AG08395 (cell line): ENCODE results near the gene RMI2.
"Not testable (repeated sequence)": the region's sequence is repeated elsewhere in the genome, so short reads cannot be mapped to it uniquely, and the experiment has no call there.

Experiments used
- DNase-seq: peaks from one replicate; pipeline ENCODE4 v3.0.0; 2012; ENCODE audit warnings: mixed read lengths, low spot score

Gene RMI2

DNA sequence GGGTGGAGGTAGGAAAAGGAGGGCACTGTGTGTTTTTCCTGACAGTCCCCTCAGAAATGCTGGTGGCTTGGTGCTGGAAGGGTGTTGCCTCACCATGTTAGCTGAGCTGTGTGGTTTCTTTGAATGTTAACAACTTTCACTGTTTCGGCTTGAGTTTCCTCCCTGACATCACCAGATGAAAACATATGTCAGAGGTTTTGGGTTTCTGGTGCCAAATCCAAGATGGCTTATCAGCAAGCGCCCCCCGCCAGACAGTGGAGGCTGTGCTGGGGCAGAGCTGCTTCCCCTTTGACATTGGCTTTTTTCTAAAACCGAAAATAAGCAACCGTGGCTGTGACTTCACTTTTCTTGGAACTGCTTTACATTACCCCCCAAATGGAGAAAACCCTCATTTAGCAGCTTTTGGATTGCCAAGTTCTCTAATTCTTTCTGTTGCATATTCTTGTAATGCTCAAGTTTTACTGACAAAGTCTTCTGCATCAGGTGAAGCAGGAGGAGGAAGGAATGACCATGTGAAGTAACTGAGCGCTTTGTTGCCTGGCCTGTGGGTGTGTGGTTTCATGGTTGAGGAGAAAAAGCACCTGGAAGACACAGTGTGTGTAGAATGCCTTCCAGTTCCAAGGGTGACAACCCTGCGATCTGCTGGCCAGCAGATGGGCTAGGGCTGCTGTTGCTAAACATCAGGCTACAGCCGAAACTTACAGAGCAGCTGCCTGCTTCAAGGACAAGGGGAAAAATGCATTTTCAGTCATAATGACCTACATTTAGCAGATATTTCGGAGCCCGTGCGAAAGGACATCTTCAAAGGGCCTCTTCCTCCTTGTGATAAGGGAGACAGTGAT lies 9.7 kb downstream of the RMI2 start:
- DNase-seq: no peak

DNA sequence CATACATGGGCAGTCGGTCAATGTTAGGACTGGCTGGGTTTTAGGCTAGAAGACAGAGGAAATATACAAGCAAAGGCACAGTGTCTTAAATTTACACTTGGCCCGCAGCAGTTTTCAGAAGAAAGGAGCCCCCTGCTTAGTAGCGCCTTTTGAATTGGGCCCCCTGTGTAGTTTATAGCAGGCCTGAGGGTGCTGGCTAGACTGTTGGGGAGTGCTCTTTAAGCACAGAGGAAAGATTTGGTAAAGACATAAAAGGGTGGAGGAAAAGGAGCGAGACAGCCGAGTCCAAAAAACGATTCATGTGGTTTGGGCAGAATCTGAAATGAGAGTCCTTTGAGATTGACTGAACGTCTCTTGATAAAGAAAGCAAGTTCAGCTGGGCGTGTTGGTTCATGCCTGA lies 10.6 kb downstream of the RMI2 start:
- DNase-seq: no peak

- DNase-seq: peak; percentile 63
Measured at GRCh38 chr16:11356573-11357331, 11.5 kb downstream of the RMI2 start.

GRCh38 chr16:11358531-11358930 lies 13.3 kb downstream of the RMI2 start:
- no peak for DNase-seq

DNA sequence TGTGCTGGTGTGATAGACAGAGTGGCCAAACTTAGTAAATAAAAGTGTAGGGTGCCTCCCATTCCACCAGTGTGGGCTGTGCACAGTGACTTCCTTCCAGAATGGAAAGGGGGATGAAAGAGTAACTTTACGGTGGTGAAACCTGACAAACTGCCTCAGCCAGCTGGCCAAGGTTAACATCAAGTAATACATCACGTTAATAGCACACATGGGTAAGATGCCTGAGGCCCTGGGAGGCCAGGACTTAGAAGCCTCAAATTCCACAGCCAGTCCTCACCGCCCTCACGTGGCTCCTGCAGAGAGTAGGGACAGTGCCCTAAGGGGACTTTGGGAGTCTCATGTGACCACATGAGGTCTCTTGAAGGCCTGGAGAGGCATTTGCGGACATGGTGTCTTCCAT lies 14.1 kb downstream of the RMI2 start:
- peak; percentile 68 for DNase-seq

DNA sequence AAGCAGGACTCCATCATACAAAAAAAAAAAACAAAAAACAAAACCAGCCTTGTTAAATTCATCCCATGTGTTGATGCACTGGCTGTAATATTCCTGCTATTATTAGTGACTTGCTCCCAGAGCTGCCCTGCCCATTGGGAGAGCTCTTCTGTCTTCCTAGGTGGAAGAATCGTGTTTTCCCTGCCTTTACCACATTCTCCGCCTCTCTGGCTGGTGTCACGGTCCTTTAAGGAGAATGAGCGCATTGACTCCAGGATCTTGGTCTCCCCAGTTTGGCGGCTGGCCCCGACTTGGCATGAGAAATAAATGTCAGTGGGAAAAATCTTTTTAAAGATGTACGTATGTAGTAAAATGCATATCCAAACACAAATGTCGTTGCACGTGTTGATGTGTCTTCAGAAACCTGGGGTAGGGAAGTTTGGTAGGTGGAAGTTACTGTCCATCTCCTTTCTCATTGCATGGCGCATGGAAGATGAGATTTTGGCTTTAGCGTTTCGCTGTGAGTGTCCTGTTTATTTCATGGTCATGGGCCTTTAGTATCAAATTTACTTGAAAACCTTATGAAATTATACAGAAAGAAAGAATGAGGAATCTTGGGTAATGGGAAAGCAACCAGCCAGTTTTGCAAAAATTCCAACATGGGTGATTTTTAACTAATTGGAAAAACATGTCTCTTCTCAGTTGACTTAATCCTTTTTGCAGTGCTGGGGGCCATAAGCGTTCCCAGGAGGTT lies 15.5 kb downstream of the RMI2 start:
- peak; percentile 32 for DNase-seq

DNA sequence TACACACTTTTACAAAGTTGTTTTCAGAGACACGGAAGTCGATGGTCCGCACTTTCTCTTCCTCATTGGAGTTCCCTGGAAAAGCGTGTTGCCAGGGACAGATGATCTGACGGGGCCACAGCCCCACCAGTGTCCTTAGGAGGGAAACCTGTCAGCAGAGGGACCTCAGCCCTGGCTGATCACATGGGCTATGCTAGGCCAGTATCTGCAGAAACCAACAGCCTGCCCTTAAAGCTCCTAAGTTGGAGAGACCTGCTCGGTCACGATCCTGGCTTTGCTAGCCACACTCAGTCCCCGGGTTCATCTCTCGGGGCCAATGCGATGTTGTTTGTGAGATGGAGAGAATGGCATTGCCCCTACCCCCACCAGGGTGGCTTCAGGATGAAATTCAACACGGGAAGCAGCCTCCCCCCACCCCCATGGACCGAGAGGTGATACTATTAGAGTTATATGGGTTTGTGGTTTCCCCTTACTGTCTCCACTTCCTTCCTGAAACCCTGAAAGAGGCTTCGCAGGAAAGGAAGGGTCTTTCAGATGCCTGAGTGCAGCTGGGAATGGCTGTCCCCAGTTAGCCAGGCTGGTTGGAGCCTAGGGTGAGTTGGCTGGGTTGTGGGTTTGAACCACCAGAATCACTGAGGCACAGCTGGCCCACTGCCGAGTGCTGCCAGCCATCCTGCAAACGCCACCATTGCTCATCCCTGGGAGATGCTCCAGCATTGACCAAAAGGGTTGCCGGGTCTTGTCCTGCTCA lies 16.6 kb downstream of the RMI2 start:
- no peak for DNase-seq

GRCh38 chr16:11363927-11364258 lies 18.6 kb downstream of the RMI2 start:
- DNase-seq: no peak

DNA sequence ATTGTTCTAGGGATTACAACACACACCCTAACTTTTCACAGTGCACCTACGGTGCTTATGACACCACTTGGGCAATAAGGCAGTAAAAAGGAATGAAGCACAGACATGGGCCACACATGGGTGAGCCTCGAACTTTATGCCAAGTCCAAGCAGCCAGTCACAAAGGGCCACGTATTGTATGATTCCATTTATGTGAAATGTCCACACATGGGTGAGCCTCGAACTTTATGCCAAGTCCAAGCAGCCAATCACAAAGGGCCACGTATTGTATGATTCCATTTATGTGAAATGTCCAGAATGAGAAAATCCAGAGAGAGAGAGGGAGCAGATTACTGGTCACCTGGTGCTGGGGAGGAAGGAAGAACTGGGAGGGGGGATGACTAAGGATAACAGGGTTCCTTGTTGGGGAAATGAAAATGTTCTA lies 22.2 kb downstream of the RMI2 start:
- DNase-seq: no peak

- no peak for DNase-seq
Measured at GRCh38 chr16:11370084-11370931, 25.0 kb downstream of the RMI2 start.

- DNase-seq: not testable (repeated sequence)
Measured at GRCh38 chr16:11370932-11371279, 25.6 kb downstream of the RMI2 start.

DNA sequence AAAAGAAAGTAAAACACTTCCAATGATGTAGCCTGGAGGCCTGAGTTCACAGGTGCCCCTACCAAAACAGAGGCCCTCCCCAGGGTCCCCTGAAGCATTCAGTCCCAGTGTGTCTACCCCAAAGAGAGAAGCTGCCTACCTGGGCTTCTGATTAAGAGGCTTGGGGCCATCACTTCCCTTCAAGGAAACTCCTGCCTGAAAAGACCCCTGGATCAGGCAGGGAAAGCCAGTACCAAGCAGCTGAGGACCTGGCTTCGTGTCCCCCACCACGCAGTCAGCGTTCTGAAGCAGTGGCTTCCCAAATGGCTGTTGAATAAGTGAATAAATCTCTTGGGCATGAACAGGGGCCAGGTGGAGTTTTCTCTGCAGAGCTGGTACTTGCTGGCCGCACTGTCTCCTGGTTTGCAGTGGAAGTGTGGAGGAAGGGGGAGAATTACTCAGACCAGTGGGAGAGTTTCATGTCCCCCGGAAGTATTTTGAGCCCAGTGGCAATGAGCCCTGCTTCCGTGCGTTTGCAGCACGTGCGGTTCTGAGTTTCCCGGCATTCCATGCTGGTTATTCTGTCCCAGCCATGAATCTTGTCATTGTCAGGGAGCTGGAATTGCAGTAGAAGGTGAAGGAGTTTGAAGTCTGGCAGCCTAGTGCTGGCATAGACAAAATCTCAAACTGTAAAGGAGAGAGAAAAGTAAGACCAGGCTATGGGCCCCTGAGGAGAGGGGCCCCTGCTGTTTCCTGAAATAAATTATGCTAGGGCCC lies 27.0 kb downstream of the RMI2 start:
- no peak for DNase-seq

- no peak for DNase-seq
Measured at GRCh38 chr16:11372829-11373306, 27.6 kb downstream of the RMI2 start.

- no peak for DNase-seq
Measured at GRCh38 chr16:11374255-11374654, 29.0 kb downstream of the RMI2 start.

DNA sequence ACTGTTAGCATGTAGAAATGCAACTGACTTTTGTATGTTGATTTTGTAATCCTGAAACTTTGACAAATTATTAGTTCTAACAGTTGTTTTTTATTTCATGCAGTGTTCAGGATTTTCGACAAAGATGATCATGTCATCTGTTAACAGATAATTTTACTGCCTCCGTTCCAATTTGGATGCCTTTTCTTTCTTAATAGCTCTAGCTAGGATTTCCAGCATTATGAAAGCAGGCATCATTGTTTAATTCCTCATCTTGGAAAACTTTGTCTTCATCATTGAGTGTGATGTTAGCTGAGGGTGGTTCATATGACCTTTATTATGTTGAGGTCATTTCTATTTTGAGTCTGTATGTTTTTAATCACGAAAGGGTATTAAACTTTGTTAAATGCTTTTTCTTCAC lies 31.9 kb downstream of the RMI2 start:
- DNase-seq: no peak

DNA sequence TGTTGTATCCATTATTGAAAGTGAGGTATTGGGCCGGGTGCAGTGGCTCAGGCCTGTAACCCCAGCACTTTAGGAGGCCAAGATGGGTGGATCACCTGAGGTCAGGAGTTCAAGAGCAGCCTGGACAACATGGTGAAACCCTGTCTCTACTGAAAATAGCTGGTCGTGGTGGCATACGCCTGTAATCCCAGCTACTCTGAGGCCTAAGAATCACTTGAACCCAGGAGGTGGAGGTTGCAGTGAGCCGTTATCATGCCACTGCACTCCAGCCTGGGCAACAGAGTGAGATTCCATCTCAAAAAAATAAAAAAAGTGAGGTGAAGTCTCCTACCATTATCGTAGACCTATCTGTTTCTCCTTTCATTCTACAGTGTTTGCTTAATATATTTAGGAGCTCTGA lies 33.7 kb downstream of the RMI2 start:
- DNase-seq: not testable (repeated sequence)

DNA sequence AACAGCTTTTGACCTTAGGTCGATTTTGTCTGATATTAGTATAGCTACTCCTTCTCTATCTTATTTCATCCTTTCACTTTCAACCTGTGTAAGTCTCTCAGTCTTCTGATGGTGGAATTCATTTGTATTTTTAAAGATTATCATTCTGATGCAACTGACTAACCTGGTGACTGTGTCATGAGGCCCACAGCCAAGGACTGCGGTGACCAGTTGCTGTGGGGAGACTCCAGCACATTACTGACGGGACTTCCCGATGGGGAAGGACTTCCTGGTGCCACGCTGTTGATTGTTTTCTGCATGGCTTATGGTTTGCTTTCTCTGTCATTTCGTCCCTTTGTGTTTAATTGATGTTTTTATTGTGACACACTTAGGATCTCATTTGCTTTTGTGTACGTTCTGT lies 34.2 kb downstream of the RMI2 start:
- DNase-seq: peak; percentile 32

DNA sequence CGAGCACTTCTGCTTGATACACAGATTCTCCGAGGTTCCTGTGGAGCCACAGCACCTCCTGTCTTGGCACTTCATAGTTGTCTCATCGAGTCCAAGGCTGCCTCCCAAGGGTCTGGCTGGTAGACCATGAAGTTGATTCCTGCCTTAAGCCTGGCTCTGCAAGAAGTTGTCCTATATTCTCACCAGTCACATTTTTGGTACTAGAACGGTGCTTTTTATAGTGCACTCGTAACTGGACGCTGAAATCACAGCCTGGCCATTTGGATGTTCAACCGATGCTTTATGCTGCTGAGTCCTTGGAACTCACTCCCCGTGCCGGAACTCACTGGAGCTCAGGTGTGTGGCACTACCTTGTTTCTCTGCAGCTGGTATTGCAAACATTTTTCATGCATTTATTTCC lies 35.6 kb downstream of the RMI2 start:
- no peak for DNase-seq

GRCh38 chr16:11383481-11384183 lies 38.4 kb downstream of the RMI2 start:
- DNase-seq: no peak
